Uterus (tissue), 2 donors: ENCODE measurements around the gene MEGF9.

Source experiments
- CTCF ChIP-seq, 4 experiments: fragments of 200-600 bp in 2 of 4; fragments of 450-650 bp in 2 of 4; sonication (generic) in 2 of 4; IDR thresholded peaks; one replicate each; pipeline ENCODE4 v1.5.1; 2016 to 2019; ENCODE audit warnings: antibody characterized with exemption in 4 of 4, mild to moderate bottlenecking in 2 of 4, moderate library complexity in 1 of 4
- POLR2A ChIP-seq, 2 donors: fragments of 450-650 bp; IDR thresholded peaks; one replicate each; pipeline ENCODE4 v1.6.1; 2016; ENCODE audit warnings: antibody characterized with exemption in 2 of 2, mild to moderate bottlenecking in 1 of 2, moderate library complexity in 1 of 2

- TF ChIP-seq CTCF (IDR thresholded peaks at IDR 0.05) (no peak), POLR2A (IDR thresholded peaks at IDR 0.05) (no peak)
These were observed 71.2 kb downstream of the MEGF9 start for GRCh38 chr9:120643061-120643460.
